CD4-positive, alpha-beta T cell treated with Interleukin-17A for 1 hour (primary cell): Measurements from ENCODE around the gene TST.
A peak's percentile ranks its signal among the peaks of the same experiment; 100 is the strongest.

Experiments used
- DNase-seq: peaks from one replicate; pipeline ENCODE4 v3.0.0-alpha.2; 2020

The TST gene

DNA sequence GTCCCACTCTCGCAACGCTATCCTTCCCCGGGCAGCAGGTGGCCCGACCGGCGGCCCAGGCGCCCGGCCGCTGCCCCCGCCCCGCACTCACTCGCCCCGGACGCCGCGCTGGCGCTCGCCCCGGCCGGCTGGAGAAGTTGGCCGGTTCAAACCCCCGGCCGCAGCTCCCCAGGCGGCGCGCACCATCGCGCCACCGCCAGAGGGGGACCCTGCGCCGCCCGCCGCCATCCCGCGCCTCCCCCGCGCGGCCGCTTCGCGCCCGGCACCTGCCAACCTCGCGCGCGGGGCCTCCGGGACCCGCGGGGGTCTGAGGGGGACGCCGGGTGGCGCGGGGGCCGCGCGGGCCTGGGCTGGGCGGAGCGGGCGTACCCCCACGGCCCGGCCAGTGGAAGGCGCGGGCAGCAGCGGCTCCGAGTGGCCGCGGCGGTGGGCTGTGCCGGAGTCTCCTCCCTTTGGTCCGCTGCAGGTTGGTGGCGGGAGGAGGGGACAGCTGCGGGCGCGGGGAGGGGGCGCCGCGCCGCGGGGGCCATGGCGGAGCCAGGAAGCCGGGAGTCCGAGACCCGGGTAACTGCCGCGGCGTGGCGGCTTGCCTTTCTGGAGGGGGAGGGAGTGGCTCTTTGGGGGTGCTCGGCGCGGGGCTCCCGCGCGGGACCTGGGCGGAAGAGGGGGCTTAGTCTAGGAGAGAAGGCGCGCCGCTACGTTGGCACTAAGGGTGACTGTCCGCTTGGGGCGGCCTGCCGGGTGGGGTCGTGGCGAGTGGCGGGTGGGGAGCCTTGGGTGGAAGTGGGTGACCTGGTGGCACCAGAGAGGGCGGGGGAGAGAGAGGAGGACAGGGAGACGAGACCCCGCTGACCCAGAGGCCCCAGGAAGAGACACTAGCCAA, at the start of gene TST, which contains the start of gene MPST:
Gene TST (minus strand): TSS at position 139 of the 883 bp plus-strand sequence. CDS start 715 bp downstream, outside the sequence.
Gene MPST (plus strand): TSS at position 434 of the 883 bp plus-strand sequence. CDS start 95 bp downstream, at position 529.
- DNase-seq: peak; percentile 45

DNA sequence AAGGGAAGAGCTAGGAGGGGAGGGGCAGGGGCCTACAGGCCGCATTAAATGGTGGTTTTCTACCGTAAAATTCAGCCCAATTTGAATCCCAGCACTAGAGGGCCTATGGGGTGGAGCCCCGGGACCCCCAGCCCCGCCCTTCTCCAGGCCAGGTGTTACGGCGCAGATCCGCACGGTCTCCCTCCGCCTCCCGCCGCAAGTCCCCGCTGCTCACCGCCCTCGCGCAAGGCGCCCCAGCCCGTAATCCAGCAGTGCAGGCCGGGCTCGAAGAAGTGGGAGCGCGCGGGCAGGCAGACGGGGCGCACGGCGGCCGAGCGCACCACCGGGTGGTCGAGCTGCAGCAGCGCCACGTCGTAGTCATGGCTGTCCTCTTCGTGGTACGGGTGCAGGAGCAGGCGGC, 49.6 kb upstream of the TST start:
- DNase-seq: no peak

DNA sequence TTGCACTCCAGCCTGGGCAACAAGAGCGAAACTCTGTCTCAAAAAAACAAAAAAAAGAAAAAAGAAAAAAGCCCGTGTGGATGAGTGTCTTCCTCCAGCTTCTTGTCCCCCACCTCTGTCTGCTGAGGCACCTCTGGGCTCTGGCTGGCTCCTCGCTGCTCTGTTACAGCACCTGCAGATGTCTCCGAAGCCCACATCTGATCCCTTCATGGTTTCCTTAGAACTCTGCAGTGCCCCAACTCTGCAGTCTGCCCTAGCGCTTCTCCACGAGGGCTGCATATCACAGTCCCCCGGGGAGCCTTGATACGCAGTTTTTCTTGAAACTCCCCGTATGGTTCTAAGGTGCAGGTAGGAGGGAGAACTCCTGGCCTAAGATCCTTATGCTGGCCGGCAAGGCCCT, 48.2 kb upstream of the TST start:
- DNase-seq: no peak

DNA sequence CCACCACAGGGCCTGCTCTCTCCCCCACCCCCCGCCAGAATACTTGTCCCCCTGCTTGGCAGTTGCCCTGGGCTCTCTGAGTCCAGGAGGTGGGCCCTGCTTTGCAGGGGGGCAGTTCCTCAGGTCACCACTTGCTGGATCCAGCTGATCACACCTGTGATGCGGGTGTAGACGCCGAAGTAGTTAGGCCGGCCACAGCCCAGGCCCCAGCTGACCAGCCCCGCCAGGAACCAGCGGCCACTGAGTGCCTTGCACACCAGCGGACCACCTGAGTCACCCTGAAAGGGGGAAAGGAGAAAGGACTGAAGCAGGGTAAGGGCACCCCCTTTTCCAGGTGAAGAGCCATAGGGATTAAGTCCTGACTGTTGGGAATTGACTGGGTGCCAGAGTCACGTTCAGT, 46.7 kb upstream of the TST start:
- DNase-seq: no peak

DNA sequence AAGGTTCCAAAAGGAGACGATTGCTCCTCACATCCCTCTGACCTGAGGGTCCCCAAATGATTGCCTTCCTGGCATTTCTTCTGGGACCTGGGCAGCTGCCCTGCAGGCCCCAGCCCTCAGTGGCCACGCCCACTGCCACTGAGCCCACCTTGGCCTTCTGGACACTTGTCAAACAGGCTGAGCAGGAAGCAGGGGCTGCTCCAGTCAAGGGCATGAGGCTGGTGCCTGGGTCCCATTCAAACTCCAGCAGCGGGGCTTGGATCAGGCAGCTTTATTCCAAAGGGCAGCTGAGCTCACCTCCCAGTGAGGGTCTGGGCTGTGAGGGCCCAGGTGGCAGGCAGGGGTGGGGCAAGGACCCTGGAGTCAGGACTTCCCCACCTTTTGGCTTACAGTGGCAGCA, 45.9 kb upstream of the TST start:
- no peak for DNase-seq

DNA sequence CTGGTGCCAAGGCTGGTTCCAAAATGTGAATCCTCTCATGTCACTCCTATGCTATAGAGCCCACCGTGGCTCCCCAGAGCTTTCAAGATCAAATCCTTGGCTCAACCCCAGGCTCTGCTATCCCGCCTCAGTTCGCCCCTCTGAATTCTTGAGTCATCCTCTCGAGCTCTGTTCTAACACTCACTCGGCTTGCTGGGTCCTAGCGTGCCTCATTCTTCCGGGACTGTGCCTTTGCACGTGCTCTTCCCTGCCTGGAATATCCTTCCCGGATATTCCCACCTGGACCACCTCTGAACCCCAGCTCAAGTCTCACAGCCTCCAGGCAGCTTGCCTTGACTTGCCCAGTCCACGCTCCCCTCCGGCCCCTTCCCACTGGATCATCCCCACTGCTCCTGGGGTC, 45.3 kb upstream of the TST start:
- DNase-seq: no peak

DNA sequence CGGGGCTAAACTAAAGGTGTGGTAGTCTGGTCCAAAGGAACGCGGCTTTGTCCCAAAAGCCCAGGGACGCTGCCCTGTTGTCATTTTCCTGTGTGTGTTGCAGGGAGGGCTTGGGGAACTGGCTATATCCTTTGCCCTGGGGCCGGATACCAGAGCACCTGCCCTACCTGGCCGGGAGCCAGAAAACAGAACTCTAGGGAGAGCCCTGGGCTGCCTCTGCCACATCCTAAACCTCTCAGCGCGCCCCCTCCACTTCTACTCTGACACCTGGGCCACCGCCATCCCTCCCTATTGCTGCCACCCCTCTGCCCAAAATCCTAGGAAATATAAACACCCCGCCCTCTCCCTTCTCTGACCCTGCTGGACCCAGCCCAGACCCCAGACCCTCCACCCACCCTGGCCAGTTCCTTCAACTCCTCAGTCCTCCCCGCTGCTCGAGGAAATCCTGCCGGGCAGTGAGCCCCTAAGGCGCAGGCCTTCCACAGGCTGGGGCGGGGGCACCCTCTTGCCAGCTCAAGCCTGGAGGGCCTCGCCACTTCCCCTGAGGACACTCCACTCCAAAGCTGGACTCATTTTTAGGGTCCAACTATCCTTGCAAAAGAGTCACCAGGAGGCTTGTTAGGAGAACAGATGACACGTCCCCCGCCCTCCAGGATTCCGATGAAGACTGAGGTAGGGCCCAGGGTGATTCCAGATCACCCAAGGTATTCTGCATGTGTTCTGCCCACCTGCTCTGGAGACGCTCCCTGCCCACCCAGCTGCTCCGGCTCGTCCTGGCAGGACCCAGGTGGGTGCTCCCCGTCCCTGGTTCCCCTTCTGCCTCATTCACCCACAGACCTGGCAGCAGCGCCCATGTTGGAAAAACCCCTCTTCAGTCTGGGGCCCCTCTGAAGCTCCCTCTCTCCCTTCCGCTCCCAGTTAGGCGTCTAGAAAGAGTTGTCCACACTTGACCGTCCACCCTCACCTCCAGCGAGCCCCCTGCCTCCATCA, 44.5 kb upstream of the TST start:
- DNase-seq: no peak

DNA sequence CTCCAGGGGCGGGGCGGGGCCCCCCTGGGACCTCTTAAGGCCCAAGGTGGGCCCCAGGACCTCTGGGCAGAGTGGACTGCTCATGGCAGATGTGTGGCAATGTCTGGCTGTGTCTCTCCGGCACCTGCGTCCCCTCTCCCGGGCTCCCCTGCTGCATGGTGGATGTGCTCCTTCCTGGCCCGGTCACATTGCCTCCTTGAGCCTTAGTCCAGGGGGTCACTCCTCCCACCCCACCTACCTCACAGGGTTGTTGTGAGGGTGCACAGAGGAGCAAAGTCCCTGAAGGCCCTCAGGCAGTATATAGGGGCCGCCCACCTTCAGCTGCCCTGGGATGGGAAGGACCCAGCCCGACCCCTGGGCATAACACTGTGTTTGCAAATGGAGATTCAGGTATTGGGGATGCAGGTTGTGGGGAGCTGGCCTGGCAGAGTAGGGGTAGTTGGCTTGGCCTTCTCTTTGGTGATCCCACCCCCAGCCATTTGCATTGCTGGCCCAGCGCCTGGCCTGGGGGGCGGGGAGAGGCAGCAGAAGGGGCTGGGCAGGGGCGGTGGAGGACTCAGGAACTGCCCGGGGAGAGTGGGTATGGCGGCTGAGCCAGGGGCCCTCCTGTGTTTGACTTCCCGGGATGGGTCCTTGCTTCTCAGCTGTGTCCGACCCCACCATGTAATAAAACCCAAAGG, 43.6 kb upstream of the TST start:
- DNase-seq: no peak

DNA sequence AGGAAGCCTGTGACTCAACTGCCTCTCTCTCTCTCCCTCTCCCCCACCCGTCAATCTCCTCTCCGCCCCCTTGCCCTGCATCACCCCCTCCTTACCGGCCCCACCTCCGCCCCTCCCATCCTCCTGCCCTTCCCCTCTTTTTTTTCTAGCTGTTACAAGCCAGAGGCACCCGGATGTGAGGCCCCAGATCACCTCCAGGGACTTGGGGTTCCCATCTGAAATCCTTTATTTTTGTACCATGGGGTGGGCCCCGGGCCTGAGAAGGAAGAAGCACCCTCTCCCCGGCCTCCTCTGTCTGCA, 43.1 kb upstream of the TST start:
- no peak for DNase-seq

DNA sequence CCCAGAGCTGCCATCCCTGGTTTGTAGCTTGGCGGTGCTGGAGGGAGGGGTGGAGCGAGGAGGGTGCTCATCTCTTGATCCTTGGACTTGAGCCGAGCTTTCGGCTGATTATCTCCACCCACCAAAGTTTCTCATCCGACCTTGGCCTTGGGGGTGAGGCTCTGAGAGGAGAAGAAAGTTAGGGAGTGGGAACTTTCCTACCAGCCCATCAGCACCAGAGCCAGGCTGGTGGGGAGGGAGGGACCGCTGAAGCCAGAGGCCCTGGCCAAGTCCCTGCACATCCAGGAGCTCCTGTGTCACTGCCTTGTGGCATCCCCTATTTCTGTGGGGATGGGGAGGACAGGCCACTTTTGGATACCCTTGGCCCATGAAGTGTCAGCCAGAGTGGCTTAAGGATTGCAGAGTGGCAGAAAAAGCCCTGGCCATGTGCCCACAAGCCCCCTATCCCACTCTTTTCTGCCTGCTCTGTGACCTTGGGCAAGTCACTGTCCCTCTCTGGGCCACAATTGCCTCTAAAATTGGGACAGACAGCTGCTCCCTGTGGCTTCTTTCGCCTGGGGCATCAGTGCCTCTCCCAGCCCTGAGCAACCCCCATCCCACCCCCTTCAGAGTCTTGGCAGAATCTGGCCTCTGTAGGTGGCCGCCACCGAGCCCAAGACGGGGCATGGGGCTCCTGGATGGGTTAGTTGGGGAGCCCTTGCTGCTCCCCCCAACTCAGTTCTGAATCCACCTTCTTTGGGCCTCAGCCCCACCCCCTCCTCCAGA, 42.5 kb upstream of the TST start:
- DNase-seq: no peak

DNA sequence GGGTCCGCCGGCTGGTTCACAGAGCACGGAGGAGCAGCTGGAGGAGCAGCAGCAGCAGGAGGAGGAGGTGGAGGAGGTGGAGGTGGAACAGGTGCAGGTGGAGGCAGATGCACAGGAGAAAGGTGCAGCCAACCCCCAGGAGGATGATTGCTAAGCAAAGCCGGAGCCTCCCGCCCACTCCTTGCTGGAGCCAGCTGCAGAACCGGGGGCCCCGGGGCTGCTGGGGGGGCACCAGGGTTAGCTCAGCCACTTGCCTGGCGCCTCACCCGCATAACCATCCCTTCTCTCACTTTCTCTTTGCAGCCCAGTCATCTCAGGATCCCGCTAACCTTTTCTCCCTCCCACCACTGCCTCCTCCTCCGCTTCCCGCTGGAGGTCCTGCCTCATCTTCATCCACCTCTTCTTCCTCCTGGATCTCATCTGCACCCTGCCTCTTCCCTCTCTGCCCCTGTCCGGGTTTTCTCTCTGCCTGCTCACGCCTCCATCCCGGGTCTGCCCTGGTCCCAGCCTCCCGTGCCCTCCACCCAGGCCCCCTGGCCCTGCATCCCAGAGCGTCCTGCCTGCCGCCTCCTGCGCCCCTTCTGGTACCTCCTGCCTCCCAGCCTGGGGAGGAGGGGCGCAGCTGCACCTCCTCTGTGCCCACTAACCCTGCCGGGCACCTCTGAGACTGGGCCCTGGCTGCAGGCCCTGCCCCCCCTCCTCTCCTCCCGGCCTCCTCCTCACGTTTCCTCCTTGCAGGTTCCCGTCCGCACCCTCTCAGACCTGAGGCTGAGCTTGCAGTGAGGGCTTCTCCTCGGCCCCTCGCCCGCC, 41.8 kb upstream of the TST start:
- DNase-seq: no peak

DNA sequence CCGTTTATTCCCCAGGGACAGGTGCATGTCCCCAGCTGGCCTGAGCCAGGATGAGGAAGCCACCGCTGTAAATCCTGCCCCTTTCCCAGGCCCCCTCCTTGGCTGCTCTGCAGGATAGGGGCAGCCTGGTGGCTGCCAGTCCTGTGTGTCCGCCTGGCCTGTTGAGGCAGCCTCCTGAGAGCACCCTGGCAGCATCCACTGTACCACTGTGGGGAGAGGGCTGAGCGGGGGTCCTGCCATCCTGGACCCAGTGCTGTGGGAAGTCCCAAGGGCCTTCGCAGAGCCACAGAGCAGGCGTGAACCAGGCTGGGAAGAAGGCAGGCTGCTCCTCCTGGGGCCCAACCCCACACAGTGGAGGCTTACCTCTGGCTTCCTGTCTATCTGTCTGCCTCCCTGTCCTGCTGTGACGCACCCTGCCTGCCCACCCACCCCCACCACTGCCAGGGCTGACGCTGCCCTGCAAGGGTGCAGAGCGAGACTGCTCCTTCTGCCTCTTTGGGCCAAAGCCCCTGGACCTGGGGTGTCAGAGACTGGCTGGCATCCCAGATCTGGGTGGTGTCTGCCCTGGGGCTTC, 40.7 kb upstream of the TST start:
- DNase-seq: no peak

DNA sequence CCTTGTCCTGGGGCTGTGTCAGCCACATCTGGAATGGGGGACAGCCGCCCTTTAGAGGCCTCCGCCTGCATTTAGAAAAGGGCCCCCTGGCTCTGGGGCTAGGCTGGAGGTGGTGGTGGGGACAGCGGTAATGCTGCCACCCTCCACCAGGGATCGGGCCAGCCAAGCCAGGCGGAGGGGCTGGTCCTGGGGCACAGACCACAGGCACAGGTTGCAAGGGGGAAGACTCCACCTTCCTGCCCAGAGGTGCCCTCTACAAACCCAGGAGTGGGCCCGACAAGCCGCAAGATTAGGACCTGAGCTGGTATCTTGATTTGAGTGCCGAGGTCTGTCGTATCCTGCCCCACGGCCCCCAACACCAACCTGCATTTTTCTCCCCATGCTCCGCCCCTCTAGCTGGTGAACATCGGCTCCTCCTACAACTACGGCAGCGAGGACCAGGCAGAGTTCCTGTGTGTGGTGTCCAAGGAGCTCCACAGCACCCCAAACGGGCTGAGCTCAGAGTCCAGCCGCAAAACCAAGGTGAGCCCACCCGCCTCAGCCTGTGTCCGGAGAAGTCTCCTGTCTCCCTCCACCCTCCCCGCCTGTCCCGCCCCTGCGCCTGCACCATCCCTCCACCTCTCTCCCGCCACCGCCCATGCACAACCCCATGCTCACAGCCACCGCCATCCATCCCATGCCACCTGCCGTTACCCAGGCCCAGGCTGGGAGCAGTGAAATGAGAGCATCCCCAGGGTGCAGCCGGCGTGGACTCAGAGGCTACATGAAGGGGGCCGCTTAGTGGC, 39.9 kb upstream of the TST start:
- no peak for DNase-seq

DNA sequence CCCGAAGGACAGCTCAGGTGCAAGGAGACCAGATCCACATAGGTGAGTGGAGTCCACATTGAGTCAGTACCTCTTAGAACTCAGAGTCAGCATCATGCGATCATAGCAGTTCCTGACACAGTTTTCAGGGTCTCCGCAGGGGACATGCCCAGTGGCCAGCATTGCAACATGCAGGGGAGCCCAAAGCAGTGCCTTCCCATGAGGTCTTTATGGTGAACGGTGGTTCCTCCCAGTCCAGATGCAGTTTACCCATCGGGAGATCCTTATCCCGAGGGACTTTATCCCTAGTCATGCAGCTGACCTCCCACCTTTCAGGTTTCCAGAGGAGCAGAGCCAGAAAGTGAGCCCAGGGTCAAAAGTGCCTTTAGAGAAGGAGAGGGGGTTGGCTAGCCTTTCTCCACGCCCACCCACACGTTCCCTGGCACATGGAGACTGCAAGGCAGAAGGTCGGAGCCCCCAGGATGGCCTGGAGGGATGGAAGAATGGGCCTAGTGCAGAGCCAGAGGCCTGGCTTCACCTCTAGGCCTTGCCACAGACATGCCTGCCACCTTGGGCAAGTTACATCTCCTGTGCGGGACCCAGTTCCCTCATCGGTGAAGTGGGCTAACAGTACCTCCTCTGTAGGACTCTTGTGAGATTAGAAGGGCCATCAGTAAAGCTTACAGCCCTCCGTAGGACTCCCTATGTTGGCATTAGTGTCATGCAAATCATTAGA, 38.7 kb upstream of the TST start:
- no peak for DNase-seq

DNA sequence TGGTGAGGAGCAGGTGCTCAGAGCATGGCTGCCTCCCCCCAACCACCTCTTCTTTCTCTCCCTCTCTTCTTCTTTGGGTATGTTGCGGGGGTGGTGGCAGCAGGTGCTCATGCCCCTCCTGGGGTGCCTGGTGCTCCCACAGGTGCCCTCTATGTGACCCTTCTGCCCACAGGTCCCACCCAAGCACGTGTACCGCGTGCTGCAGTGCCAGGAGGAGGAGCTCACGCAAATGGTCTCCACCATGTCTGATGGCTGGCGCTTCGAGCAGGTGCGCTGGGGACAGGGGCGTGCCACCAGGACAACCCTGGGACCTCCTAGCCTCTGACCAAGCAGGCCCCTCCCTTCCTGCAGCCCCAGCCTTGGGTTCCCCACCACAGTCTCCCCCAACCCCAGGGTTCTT, 38.0 kb upstream of the TST start:
- no peak for DNase-seq

DNA sequence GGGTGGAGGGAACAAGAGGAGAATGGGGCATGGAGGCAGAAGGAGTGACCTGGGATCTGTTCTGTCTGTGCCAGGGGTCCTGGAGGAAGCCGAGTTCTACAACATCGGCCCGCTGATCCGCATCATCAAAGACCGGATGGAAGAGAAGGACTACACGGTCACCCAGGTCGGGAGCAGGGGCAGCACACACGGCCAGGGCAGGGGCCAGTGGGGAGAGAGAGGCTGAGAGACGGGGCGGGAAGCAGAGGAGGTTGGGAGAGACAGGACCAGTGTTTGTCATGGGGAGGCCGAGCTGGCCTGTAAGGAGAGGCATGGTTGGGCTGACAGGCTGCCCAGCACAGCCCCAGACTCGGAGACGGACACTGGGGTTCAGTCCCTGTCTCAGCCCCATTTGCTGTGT, 37.0 kb upstream of the TST start:
- no peak for DNase-seq

DNA sequence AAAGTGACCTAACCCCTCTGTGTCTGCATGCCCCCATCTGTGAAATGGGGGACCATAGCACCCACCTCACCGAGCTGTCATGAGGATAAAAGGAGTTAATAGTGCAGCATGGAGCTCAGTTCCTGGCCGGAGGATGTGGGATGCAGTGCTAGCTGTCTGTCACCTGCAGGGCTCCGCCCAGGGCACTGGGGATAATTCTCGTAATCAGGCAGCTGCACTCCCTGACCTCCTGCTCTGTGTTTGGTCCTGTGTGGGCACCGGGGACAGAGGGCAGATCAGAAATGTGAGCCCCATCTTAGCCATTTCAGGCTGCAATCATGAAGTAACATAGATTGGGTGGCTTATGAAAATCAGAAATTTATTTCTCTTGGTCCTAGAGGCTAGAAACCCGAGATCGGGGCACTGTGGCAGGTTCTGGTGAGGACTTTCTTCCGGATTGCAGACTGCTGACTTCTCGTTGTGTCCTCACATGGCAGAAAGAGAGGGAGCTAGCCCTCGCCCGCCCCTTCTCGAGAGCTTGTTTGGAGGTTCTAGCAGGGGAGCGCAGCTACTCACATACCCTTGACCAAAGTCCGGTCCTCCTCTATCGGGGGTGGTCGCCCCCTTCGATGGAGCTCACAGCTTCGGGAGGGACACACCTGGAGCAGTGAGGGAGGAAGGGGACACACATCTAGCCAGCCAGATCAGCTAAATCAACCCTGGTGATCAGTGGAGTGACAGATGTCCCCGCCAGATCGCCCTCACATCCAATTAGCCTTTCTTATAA, 35.5 kb upstream of the TST start:
- no peak for DNase-seq

DNA sequence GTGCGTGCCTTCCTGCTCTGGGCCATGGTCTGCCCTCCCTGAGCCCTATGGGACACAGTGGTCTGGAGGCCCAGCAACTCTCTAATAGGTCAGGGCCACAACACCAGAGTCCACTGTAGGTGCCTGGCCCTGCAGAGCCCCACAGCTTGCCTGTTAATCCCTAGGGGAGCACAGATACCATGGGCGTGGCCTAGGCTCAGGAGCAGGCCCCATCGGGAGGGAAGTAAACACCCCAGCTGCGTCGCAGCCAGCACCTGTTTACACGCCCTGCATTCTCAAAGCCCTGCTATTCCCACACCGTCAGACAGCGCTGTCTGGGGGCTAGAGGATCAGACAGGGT, 34.8 kb upstream of the TST start:
- no peak for DNase-seq
